ENCODE results near the gene WIPF1.
A peak's percentile ranks its signal among the peaks of the same experiment; 100 is the strongest.
"Not testable (repeated sequence)": the region's sequence is repeated elsewhere in the genome, so short reads cannot be mapped to it uniquely, and the experiment has no call there.

The WIPF1 gene

DNA sequence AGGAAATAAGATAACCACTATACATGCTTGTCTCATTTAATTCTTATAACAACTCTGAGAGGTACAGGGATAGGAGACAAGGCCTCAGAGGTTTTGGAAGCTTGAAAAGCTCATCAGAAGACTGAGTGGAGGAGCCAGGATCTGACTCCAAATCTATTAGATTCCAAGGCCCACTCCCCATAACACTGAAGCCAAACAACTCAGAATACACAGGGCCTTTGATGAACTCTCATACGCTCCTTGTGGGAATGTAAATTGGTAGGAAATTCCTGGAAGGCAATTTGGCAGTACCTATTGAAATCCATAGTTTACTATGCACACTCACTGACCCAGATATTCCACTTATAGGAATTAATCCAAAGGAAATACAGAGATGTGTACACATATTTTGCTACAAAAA, 27.9 kb downstream of the WIPF1 start:
- no peak for DNase-seq

DNA sequence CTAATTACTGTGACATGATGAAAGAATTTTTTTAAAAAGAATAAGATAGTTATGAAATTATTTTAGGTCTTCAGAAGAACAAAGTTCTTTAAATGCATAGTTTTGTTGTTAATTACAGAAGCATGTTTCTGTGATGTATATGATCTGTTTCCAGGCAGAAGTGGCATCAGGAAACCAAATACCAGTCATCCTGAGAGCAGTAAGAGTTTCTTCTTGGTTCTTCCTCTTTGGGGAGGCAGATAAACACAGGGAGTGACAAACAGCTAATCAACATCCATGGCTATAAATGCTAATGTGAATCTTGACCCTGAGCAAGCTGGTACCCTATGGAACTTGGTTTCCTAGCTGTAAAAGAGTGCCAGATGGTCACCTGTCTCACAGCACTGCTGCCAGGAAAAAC, 29.2 kb downstream of the WIPF1 start:
- DNase-seq: no peak

DNA sequence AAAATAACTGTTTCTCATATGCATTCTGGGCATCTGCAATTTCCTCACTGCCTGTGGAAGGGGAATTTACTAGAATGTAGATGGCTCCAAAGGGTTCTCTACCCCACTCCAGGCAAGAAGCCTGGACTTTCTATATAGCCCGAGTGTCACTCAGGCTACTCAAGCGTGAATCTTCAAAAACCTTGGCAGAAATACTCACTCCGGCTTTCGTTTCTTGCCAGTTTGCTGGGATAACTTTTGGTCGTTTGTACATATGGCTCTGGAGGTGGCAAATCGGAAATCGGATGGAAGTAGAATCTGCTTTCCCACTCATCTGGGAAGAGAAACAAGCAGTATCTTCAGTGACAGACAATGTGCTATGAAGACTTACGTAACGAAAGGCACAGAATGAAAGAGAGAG, 30.7 kb downstream of the WIPF1 start:
- DNase-seq: no peak

DNA sequence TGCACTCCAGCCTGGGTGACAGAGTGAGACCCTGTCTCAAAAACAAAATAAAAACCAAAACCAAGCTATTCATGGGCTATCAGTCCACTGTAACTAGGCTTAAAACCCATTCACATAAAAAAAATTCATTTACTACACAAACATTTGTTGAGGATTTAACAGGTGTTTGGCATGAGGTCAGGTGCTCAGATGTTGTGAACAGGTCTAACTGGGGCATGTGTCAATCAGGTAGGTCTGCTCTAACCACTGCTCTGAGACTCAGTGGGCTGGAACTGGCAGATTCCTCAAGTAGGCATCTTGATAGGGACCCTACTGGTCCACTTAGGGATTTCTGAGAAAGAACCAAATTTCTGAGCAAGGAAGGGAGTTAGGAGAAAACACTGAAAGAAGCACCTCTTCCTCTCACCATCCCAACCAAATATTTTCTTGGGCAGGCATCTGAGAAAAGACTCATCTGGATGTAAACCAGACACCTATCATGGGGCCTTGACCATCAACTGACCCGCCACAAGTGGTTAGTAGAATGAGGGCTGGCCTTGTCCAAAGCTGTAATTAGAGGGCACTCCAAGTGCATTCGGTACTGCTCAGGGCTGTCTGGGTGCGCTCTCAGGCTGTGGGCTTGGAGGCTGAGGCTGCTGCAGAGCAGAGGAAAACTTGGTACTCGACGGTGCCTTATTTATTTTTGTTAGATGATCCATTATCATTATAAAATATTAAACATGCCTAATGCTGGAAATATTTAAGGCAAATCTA, 33.9 kb downstream of the WIPF1 start:
- no peak for DNase-seq

DNA sequence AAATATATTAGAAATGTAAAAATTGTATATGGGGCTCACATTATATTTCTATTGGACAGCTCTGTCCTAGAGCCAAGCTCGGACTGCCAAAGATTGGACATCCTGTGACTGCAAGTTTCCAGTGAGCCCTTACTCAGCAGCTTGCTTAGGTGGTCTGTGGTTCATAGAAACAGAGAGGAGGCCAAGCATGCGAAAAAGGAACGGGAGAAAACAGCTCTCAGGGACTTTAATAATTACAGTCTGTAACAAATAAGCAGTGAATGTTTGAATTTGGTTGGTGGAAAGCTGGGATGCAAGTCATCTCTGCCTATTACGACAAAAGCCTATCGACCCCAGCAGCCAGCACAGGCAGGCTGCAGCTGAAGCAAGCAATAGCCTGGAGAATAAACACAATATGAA, 35.6 kb downstream of the WIPF1 start:
- DNase-seq: no peak

DNA sequence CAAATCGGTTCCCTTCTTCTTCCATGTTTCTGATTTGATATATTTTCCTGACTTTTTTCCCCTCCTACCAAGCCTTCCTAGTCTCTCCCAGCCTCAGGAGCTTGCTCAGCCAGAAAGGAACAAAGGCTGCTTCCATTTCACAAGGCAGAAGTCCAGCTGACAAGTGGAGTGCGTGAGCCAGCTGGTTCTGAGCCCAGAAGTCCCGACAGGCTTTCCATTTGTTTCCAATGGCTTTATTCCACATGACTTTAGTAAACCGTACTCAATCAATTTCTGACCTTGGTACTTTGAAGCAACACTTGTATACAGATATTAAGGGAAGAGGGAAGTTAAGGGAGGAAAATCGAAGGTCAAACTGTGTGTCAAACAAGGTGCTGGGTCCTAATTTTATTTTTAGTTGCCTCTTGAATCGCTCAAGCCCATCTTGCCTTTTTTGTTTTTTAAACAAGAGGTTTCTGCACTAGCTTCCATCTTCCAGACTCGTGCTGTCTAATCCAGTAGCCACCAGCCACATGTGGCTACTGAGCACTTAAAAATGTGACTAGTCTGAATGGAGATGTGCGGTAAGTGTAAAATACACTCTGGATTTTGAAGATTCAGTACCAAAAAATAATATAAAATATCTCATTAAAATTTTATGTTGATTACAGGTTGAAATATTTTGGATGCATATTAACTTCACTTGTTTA, 36.2 kb downstream of the WIPF1 start:
- no peak for DNase-seq

DNA sequence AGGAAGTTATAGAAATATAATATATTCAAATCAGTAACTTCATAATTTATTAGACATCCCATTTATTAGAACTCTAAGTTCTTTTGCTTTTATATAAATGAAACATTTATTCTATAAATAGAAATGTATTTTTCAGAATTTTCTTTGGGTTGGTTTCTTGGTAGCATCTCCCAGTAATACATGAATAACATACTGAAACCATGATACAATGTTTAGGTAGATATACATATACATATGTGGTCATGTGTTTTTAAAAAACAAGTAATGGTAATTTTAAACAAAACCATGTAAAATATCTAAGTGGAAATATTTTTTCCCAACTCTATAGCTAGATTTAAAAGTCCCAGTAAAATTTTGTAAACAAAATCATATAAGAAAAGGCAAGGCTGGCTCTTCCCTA, 36.9 kb downstream of the WIPF1 start:
- no peak for DNase-seq

DNA sequence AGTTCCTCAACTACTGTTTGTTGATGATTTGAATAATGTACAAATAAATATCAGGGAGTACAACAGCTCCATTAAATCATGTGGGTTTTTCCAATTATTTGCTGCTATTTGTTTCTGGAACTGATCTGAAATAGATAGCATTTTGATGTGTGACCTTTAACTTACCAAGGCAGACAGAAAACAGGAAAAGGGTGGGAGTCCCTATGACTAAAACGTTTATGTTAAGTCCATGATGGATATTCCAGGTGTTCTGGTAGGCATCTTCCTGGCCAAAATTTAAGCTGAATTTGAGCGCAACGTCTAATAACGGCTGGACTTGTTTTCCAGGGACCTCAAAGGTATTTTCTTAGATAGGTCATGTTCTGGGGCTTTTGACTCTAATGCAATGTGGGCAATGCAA, 41.6 kb downstream of the WIPF1 start:
- no peak for DNase-seq

DNA sequence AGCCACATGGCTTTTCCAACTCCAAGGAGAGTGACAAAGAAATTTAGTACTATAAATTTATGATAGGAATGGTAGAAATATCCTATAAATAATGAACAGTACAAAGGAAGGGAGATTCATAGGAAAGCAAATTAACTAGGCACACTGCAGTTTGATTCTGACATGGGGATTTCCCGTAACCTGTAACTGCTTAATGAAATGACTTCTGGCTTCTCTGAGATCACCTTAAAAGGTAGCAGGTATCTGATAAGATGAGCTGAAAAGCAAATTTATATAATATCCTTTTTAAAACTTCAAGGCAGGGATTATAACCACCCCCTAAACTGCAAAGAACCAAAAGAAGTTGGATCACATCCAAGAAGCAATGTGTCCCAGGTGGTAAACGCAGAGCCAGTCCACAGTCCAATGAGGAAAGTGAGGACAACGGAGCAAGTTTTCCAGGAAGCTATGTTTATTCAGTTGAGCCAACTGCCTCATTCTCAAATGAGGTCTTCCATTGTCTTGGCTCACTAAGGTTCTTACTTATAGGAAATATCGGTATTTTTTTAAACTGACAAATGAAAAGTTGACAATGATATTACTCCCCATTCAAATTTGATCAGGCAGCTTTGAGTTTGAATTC, 43.0 kb downstream of the WIPF1 start:
- no peak for DNase-seq

DNA sequence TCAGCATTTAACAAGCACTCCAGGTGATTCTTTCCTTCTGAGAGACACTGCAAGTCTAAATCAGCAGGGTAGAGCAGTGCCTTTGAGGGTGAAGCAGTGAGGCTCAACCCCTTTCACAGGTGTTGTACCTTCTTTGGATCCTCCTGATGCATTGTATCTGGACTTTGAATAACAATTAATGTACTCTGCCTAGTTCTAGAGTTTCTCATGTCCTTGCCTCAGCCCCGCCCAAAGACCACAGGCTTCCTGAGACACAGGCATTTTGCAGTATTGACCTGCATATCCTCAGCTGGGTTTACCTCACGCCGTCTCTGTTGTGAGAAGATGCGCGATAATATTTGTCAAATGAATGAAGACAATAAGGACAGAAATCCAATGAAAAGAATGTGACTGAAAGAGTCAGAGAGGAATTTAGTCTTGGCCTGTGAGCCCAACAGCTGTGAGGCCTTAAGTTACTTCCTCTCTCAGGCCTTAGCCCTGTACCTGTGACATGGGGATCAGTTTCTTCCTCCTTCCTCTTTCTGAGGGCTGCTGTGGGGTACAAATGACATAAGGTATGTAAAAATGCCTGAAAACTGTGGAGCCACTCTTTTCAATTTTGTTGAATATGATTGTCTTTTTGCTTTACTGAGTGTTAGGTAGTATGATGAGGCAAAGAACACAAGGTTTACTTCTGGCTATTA, 43.7 kb downstream of the WIPF1 start:
- no peak for DNase-seq

DNA sequence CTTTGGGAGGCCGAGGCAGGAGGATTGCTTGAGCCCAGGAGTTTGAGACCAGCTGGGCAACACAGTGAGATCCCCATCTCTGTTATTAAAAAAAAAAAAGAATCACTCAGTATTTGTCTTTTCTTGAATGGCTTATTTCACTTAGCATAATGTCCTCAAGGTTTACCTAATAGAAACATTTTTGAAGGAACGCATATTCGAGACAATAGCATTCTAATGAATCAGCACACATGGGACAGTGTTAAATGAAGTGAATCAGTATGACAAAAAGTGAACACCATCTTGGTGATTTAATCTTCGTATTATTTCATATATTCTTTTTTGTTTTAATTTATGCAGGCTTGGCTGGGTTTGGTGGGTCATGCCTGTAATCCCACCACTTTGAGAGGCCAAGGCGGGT, 44.7 kb downstream of the WIPF1 start:
- DNase-seq: no peak

DNA sequence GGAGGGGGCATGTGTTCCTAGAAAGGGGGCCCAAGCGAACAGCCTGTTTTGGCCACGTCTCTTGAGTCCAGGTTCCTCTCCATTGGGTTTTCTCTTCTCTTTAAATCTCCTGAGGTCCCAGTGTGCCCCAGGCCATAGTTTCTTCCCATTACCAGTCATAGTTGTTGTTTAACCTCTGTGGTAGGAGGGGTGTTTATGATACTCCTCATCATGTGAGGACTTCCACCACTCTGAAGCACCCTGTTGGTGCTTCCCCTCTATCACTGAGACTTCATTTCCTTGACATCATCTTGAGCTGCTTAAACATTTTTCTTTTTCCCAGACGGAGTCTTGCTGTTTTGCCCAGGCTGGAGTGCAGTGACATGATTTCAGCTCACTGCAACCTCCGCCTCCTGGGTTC, 45.9 kb downstream of the WIPF1 start:
- no peak for DNase-seq

DNA sequence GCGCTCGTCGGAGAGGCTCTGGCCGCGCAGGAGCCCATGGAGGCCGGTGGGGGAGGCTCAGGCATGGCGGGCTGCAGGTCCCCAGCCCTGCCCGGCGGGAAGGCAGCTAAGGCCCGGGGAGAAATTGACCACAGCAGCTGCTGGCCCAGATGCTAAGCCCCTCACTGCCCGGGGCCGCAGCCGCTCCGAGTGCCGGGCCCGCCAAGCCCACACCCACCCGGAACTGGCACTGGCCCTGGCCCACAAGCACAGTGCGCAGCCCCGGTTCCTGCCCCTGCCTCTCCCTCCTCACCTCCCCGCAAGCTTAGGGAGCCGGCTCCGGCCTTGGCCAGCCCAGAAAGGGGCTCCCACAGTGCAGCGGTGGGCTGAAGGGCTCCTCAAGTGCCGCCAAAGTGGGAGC, 49.0 kb downstream of the WIPF1 start:
- DNase-seq: not testable (repeated sequence)

DNA sequence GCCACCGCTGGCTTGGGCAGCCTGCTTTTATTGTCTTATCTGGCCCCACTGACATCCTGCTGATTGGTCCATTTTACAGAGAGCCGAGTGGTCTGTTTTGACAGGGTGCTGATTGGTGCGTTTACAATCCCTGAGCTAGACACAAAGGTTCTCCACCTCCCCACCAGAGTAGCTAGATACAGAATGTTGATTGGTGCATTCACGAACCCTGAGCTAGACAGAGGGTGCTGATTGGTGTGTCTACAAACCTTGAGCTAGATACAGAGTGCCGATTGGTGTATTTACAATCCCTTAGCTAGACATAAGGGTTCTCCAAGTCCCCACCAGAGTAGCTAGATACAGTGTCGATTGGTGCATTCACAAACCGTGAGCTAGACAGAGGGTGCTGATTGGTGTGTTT, 49.6 kb downstream of the WIPF1 start:
- DNase-seq: not testable (repeated sequence)

DNA sequence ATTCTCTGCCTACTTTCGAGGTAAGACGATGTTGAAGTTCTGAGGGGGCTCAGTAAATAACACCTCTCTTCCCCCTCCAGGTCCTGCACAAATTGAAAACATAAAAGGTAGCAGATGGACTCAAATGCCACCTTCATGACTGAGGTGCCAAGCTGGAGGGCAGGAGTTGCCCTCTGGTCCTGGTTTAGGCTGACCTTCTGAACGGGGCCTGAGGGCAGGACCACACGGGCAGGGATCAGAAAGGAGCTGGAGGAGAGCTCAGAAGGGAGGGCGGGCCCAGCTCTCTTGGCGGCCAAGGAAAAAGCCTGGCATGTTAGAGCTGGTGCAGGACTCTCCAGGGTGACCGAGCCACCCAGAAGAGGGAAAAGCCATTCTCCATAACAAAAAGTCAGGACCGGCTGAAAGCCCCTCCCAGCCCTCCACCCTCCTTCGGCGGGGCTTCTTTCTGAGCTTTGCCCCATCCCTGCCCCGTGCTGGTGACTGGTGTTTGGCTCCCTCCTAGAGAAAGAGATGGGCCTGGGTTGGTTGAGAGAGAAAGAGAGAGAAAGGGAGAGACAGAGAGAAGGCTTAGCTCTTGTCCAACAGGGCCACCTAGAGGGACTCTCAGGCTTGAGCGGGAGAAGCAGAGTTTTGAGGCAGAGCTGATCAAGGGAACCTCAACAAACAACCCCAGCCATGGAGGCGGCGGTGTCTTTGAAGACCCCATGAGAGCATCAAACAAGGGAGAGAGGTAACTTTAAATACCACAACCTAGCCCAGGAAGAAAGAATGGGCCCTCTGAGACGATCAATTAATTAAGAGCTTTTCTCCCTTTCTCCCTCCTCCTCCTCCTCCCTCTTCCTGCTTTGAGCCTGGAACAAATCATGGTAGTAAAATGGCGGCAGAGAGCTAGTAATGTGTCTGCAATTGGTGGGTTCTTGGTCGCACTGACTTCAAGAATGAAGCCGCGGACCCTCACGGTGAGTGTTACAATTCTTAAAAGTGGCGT, 50.8 kb downstream of the WIPF1 start:
- peak; percentile 50 for DNase-seq

DNA sequence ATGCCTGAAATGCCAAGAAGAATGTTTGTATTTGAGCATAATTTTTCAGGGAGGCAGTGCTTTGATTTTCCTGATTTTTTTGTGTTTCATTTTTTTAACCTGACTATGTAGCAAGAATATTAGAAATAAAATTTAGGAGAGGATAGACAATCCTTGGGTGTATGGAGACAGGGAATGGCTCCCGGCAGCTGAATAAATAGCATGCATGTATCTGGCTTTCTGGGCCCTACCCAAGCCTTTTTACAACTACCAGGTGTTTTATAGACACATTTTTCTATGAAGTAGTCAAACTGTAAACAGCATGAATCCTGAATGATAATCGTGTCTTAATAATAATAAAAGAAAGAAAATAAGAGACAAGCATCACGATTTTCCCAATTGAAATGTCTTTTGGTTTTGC, 52.4 kb downstream of the WIPF1 start:
- no peak for DNase-seq

DNA sequence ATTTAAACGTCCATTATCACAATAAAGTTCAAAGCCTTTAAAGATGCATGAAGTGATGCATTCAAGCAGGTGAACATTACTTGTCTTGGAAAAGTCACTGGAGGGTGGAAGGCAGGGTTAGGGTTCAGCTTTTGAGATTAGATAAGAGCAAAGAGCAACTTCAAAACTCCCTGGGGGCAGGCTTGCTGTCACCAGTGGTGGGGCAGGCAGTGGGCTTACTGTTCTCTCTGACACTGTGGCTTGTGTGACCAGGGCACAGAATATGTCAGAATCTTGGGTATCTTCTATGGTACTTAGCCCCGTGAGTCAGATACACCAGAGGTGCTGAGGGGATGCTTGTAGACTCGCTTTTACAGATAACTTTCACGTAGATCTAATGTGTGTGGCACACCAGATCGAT, 52.8 kb downstream of the WIPF1 start:
- no peak for DNase-seq

DNA sequence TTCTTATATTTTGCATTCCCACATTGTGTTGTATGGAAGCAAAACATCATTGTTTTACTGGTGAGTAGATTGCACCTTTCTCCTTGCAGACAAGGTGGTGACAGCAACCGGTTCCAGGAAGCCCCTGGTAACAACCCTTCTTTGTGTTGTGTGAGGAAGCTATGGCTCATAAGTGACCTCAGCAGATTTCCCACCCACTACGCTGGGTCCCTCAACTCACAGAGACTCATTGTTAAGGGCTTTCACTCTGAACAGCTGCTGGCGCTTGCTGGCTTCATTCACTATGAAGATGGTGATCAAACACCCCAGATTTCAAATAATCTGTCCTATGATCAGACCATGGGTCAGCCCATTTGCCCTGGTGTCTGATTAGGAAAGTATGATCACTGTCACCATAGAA, 53.4 kb downstream of the WIPF1 start:
- DNase-seq: peak; percentile 11

DNA sequence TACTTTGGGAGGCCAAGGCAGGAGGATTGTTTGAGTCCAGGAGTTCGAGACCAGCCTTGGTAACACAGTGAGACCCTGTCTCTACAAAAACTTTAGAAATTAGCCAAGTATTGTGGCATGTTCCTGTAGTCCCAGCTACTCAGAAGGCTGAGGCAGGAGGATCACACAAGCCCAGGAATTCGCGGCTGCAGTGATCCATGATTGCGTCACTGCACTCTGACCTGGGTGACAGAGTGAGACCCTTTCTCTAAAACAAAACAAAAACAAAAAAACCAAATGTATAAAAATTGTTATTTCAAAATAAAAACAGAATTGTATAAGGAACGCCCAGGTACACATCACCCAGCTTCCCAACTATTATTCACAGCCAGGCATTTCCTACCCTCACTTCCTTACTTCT, 56.7 kb downstream of the WIPF1 start:
- no peak for DNase-seq

DNA sequence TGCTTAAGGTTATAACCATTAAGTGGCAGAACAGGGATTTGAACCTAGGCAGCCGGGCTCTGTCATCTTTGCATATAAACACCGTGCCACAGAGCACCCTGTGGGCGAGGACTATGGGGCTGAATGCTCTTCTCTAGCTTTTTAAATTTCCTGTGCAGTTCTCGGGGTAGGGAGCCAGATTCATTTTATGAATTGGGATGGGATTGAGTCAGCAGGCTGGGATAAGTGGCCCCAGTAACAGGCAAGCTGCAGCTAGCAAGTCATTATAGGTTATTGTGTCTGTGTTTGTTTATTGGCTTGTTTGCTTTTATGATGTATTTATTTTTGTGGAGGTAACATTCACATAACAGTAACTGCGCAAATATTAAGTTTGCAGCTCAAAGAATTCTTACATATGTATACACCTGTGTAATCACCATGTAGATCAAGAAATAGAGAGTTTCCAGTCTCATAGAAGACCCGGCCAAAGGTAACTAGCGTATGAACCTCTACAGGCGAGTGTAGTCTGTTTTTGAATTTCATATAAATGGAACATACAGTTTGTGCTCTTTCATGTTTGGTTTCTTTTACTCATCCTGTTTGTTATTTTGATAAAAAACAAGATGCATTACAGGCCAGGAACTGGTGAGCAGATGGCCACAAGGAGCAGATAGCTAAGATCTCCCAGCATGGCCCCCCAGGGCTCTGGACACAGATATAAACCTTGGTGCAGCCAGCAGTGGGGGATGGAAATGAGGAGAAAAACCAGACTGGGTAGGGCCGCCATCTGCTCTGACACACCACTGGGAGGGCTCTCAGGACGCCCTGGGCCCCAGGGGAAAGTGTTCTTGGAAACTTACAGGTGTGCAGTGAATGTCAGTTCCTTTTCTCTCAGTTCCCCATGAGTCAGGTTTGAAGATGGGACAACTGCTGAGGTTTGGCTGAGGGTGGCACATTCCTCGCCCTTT, 61.6 kb downstream of the WIPF1 start:
- no peak for DNase-seq

DNA sequence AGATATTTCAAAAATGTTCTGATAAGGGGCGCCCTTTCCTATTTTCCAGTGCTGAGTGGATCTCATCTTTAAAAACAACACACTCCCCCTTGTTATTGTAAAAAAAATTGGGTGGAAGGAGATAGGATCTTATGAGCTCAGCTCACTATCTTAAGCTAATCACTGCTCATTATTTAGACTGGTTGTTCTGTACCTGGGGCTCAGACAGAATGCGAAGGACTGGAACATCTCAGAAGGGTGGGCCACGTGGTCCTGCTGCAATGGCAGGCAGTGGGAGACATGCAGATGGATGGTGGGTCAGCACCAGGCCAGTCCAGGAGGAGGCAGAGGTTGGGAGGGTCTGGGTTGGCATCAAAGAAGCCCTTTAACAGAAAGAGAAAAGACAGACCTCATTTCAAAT, 62.5 kb downstream of the WIPF1 start:
- no peak for DNase-seq
